H1 (cell line): ENCODE measurements around the gene SELENOO. TPM values are rescaled to one million over a fixed set of nuclear protein-coding genes. Genes with fewer than 3 reads are reported as not detected.

Experiments used
- POLR2AphosphoS5 ChIP-seq: IDR thresholded peaks from 2 replicates; pipeline ENCODE4 v1.6.1; 2011; ENCODE audit warnings: low read depth, low read length
- RXRA ChIP-seq: IDR thresholded peaks from 2 replicates; pipeline ENCODE4 v1.6.1; 2011; ENCODE audit warnings: low read depth, mild to moderate bottlenecking, low read length, moderate library complexity; ENCODE audit not compliant: insufficient read depth
- SIN3A ChIP-seq, 2 experiments: IDR thresholded peaks in 1 of 2; conservative IDR thresholded peaks in 1 of 2; 2 replicates each; pipeline ENCODE4 v1.6.1; 2011 to 2012; ENCODE audit warnings: low read length in 2 of 2, improper control_type of control experiment in 1 of 2, low read depth in 1 of 2, mild to moderate bottlenecking in 1 of 2
- SP4 ChIP-seq: IDR thresholded peaks from 2 replicates; pipeline ENCODE4 v1.6.1; 2012; ENCODE audit warnings: low read length, inconsistent platforms
- TAF7 ChIP-seq: optimal IDR thresholded peaks from 2 replicates; pipeline ENCODE3; 2011; ENCODE audit warnings: low read depth, mild to moderate bottlenecking, inconsistent platforms, low read length, moderate library complexity, borderline replicate concordance
- polyA plus RNA-seq, 7 experiments: library from polyadenylated mRNA; depleted of rRNA in 3 of 7; stranded (reverse) in 5 of 7; unstranded in 2 of 7; fragments of >200 nt in 5 of 7; fragments of 200-250 nt in 2 of 7; gene quantifications; 1 replicate in 5 of 7; 2 replicates in 1 of 7; 4 replicates in 1 of 7; pipeline versions ENCODE4 v1.2.1 to v1.2.3, GENCODE V29; 2011 to 2013; ENCODE audit warnings: missing spikeins in 2 of 7, mixed read lengths in 2 of 7
- total RNA-seq: library from RNA; stranded (reverse); fragmentation: NEBNext Ultra II Directional; extraction: Animal tissue kit (Norgen Biotek cat#: 25700); gene quantifications from 2 replicates; pipeline ENCODE4 v1.2.1, GENCODE V29; 2021

The SELENOO gene
- total and polyA plus RNA-seq, 2 of the 8 experiments (the other 6 are each of a cell fraction or from before 2014, with no cell fraction given) = 18.6 to 25.1 TPM

DNA sequence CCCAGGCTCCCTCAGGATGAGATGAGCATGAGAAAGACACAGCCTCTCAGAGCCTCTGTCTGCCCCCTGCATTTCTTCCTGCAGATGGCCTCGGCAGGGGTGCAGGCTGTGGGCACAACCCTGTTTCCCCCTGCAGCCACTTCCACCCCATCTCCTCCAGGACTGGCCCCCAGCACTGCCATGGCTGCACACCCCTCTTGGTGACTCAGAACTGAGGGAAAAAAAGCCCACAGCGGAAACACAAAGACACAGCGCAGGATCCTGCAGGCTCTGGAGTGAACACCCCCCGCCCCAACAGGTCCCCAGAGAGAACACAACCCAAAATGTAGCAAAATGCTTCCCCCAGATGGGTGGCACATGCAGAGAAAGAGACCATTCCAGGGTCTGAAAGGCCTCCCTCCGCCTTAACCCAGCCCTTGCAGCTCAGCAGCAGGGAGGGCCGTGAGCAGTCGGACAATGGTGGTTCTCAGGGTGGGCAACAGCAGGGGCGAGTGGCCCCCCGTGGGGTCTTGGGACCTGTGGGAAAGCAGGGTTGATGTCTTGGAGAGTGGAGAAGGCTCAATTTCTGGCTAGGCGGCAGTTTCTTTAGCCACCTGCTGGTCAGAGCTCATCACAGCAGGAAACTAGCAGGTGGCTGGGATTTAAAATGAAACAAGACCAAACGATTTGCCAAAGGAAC lies 36.1 kb downstream of the SELENOO start (continued):
- TF ChIP-seq POLR2AphosphoS5 (no peak), SIN3A (conservative IDR thresholded peaks at IDR 0.05 in 1 of 2, IDR thresholded peaks at IDR 0.05 in 1 of 2; ENCODE audit: low read depth in 1 of 2, low read length in 2 of 2) (no peak), SP4 (no peak), RXRA (no peak), TAF7 (no peak)
